Measurements from ENCODE around the gene B3GNT3. TPM values are rescaled to one million over a fixed set of nuclear protein-coding genes. Genes with fewer than 3 reads are reported as not detected.

The B3GNT3 gene
- total and polyA plus RNA-seq, 2 experiments from 2014 or later: not detected

DNA sequence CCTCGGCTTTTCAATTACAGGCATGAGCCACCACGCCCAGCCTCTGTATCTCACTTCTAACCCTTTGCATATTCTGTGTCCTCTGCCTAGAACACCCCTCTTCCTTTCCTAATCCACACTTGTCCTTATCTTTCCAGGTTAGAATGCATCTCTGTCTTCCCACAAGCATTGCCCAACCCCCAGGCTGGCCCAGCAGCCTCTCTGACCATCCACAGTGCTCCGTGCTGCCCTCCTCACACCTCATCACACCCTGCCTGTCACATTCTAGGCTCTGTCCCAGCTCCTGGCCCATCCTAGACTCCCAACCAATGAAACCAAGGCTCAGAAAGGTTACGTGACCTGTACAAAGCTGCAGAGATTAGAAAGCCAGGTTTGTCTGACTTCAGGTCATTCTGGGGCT is 41.6 kb downstream of the B3GNT3 start:
- H3K9ac ChIP-seq: no peak overlapping the region
- TF ChIP-seq EZH2phosphoT487 (IDR thresholded peaks at IDR 0.05; ENCODE audit: insufficient read depth, low read depth) (no peak), EZH2 (IDR thresholded peaks at IDR 0.05; ENCODE audit: insufficient read depth, poor library complexity, severe bottlenecking) (no peak)
- H3K4me3 ChIP-seq: no peak overlapping the region
- 74 to 77% methylated on average over 4 of the region's 4 CpGs for WGBS, 2 experiments (ENCODE audit: low coverage in 1 of 2, low lambda C conversion rate in 2 of 2, missing lambda C conversion rate in 2 of 2)
- no peak overlapping the region for H2AFZ ChIP-seq
- H3K79me2 ChIP-seq (ENCODE audit: insufficient read depth): no peaks in the 10 kb centered on the region
- H3K9me2 ChIP-seq (ENCODE audit: insufficient read depth): no peaks in the 10 kb centered on the region
- no peaks in the 10 kb centered on the region for H3F3A ChIP-seq (ENCODE audit: insufficient read depth)
- no peak for DNase-seq
- H3K4me2 ChIP-seq (ENCODE audit: unreplicated experiment): no peak overlapping the region
- no peaks in the 10 kb centered on the region for H3K9me3 ChIP-seq (ENCODE audit: low read depth)
- no peaks in the 10 kb centered on the region for H3K4me1 ChIP-seq (ENCODE audit: insufficient read depth)
- H3K27ac ChIP-seq: no peak overlapping the region
- H3K27me3 ChIP-seq (replicated peaks; ENCODE audit: insufficient read depth): no peaks in the 10 kb centered on the region
- no peaks in the 10 kb centered on the region for H4K20me1 ChIP-seq (ENCODE audit: insufficient read depth)
- no peaks in the 10 kb centered on the region for H3K36me3 ChIP-seq (ENCODE audit: low read depth)
- in situ Hi-C loops (cut with MboI): no loop called here

DNA sequence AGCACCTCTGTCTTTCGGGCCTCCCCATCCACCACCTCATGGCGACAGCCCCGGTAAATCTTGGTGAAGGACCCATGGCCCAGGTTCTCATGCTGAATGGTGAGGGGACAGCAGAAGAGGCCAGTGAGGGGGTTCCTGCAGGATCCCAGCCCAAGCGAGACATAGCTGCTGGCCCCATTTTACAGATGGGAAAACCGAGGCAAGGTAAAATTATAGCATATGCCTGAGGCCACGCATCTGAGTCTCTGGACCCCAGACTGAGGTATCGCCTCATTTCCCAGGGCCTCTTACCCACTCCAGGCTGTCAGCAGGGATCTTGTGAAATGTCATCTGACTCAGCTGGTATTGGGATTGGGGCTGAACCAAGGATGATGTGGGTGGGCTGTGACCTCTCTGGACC is 43.0 kb downstream of the B3GNT3 start:
- Histone ChIP-seq H3K79me2 (ENCODE audit: insufficient read depth) (no peaks in the 10 kb centered on the region), H3K4me2 (ENCODE audit: unreplicated experiment) (no peak overlapping the region), H3K9ac (no peak overlapping the region), H3K4me1 (ENCODE audit: insufficient read depth) (no peaks in the 10 kb centered on the region), H3K9me2 (ENCODE audit: insufficient read depth) (no peaks in the 10 kb centered on the region), H4K20me1 (ENCODE audit: insufficient read depth) (no peaks in the 10 kb centered on the region), H3F3A (ENCODE audit: insufficient read depth) (no peaks in the 10 kb centered on the region), H2AFZ (no peak overlapping the region), H3K9me3 (ENCODE audit: low read depth) (no peaks in the 10 kb centered on the region), H3K27ac (no peak overlapping the region), H3K4me3 (no peak overlapping the region), H3K36me3 (ENCODE audit: low read depth) (no peaks in the 10 kb centered on the region), H3K27me3 (replicated peaks; ENCODE audit: insufficient read depth) (no peaks in the 10 kb centered on the region)
- WGBS, 2 experiments (ENCODE audit: low coverage in 1 of 2, low lambda C conversion rate in 2 of 2, missing lambda C conversion rate in 2 of 2): 80 to 84% methylated on average over 7 of the region's 7 CpGs
- in situ Hi-C loops (cut with MboI): no loop called here
- no peak for DNase-seq
- TF ChIP-seq EZH2 (IDR thresholded peaks at IDR 0.05; ENCODE audit: insufficient read depth, poor library complexity, severe bottlenecking) (no peak), EZH2phosphoT487 (IDR thresholded peaks at IDR 0.05; ENCODE audit: insufficient read depth, low read depth) (no peak)

DNA sequence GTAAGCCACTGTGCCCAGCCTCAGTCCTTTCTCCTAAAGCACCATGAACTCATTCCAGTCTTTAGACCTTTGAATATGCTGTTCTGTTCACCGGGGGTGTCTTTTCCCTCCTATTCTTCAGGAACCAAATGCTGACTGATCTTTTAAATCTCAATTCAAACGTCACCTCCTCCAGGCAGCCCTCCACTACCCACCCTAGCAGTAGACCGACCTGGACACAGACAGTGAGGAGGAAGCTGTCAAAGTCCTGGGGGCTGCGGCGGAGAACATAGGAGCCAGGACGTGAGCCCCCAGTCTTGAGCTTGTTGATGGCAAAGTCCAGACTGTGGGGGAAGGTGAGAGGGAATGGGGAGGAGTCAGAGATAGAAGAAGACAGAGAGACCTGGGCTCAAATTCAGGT is 45.1 kb downstream of the B3GNT3 start:
- H3K27me3 ChIP-seq (replicated peaks; ENCODE audit: insufficient read depth): no peaks in the 10 kb centered on the region
- no peak overlapping the region for H3K27ac ChIP-seq
- no peaks in the 10 kb centered on the region for H3K79me2 ChIP-seq (ENCODE audit: insufficient read depth)
- no peaks in the 10 kb centered on the region for H3K36me3 ChIP-seq (ENCODE audit: low read depth)
- no peak overlapping the region for H3K9ac ChIP-seq
- H4K20me1 ChIP-seq (ENCODE audit: insufficient read depth): no peaks in the 10 kb centered on the region
- H3K4me2 ChIP-seq (ENCODE audit: unreplicated experiment): no peak overlapping the region
- no peak overlapping the region for H2AFZ ChIP-seq
- no peaks in the 10 kb centered on the region for H3K9me2 ChIP-seq (ENCODE audit: insufficient read depth)
- no peaks in the 10 kb centered on the region for H3F3A ChIP-seq (ENCODE audit: insufficient read depth)
- H3K4me1 ChIP-seq (ENCODE audit: insufficient read depth): no peaks in the 10 kb centered on the region
- no peak for TF ChIP-seq EZH2 (IDR thresholded peaks at IDR 0.05; ENCODE audit: insufficient read depth, poor library complexity, severe bottlenecking)
- TF ChIP-seq EZH2phosphoT487 (IDR thresholded peaks at IDR 0.05; ENCODE audit: insufficient read depth, low read depth): no peak
- 87 to 88% methylated on average over 6 of the region's 6 CpGs for WGBS, 2 experiments (ENCODE audit: low coverage in 1 of 2, low lambda C conversion rate in 2 of 2, missing lambda C conversion rate in 2 of 2)
- in situ Hi-C loops (cut with MboI): no loop called here
- DNase-seq: no peak
- H3K9me3 ChIP-seq (ENCODE audit: low read depth): no peaks in the 10 kb centered on the region
- no peak overlapping the region for H3K4me3 ChIP-seq

DNA sequence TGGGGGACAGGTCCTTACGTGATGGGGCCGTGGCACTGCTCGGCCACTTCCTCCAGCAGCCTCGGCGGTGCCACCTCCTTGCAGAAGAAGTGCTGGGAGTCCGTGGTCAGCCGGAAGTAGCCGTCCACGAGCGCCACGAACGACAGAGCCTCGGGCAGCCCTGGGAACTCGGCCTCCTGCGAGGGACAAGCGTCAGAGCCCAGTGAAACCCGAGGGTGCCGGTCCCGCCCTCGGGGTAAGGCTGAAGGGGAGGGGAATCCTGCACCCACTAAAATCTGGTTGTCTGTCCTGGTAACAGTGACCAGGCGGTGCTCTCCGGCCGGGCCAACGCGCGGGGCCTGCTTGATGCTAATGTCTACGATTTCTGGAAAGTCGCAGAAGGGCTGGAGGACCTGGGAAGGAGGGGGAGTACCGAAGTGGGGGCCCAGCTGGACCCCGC is 46.5 kb downstream of the B3GNT3 start:
- Histone ChIP-seq H3K4me2 (ENCODE audit: unreplicated experiment) (no peak overlapping the region), H4K20me1 (ENCODE audit: insufficient read depth) (no peaks in the 10 kb centered on the region), H2AFZ (peak overlapping the region; percentile 73), H3K9ac (no peak overlapping the region), H3K79me2 (ENCODE audit: insufficient read depth) (no peaks in the 10 kb centered on the region), H3K27ac (no peak overlapping the region), H3F3A (ENCODE audit: insufficient read depth) (no peaks in the 10 kb centered on the region), H3K4me1 (ENCODE audit: insufficient read depth) (no peaks in the 10 kb centered on the region), H3K9me2 (ENCODE audit: insufficient read depth) (no peaks in the 10 kb centered on the region), H3K4me3 (peak overlapping the region; percentile 53; the same call in 1 of the 2 replicates), H3K36me3 (ENCODE audit: low read depth) (no peaks in the 10 kb centered on the region), H3K9me3 (ENCODE audit: low read depth) (no peaks in the 10 kb centered on the region), H3K27me3 (replicated peaks; ENCODE audit: insufficient read depth) (no peaks in the 10 kb centered on the region)
- no peak for TF ChIP-seq EZH2phosphoT487 (IDR thresholded peaks at IDR 0.05; ENCODE audit: insufficient read depth, low read depth)
- TF ChIP-seq EZH2 (IDR thresholded peaks at IDR 0.05; ENCODE audit: insufficient read depth, poor library complexity, severe bottlenecking): no peak
- WGBS, 2 experiments (ENCODE audit: low coverage in 1 of 2, low lambda C conversion rate in 2 of 2, missing lambda C conversion rate in 2 of 2): 28 to 45% methylated on average over 27 to 30 of the region's 30 CpGs
- DNase-seq: peak; percentile 16
- in situ Hi-C loops (cut with MboI): no loop called here
